Activated CD8-positive, alpha-beta memory T cell treated with anti-CD3 and anti-CD28 coated beads, Interleukin-2, amount 10 ng/mL, durations not matched to agents 7 days and 5 days (primary cell): ENCODE measurements around the gene TPST1. TPM values are rescaled to one million over a fixed set of nuclear protein-coding genes. Genes with fewer than 3 reads are reported as not detected.

Experiments used
- ATAC-seq: fragments of 150-1000 bp; cut with Tn5 transposase; one replicate; pipeline ENCODE4 v1.10.0; 2021; ENCODE audit warnings: moderate library complexity
- CTCF ChIA-PET: fragments of 350-600 bp; sonication (Branson Sonifier 250); formaldehyde crosslinking; loops from one replicate; lab custom pipeline; 2021; ENCODE audit warnings: antibody characterized with exemption; lab: Charles Lee
- DNase-seq: peaks from one replicate; pipeline ENCODE4 v3.0.0-alpha.2; 2020
- H3K27ac Mint-ChIP-seq: one replicate; pipeline ENCODE4 v1.8.0; 2021; ENCODE audit warnings: mild to moderate bottlenecking, mixed read lengths
- H3K27me3 Mint-ChIP-seq: one replicate; pipeline ENCODE4 v1.8.0; 2021; ENCODE audit warnings: mixed read lengths
- H3K36me3 Mint-ChIP-seq: one replicate; pipeline ENCODE4 v1.8.0; 2021; ENCODE audit warnings: mild to moderate bottlenecking, mixed read lengths
- H3K4me1 Mint-ChIP-seq: one replicate; pipeline ENCODE4 v1.8.0; 2021; ENCODE audit warnings: mixed read lengths
- H3K4me3 Mint-ChIP-seq: one replicate; pipeline ENCODE4 v1.8.0; 2021; ENCODE audit warnings: mild to moderate bottlenecking, moderate library complexity, mixed read lengths
- H3K9me3 Mint-ChIP-seq: one replicate; pipeline ENCODE4 v1.8.0; 2022; ENCODE audit warnings: low read depth, mixed read lengths
- total RNA-seq, 2 experiments: library from RNA; stranded (reverse); gene quantifications; one replicate each; pipeline ENCODE4 v1.2.3, GENCODE V29; 2021

TPST1 gene
- total RNA-seq, 2 experiments from 2014 or later, result 0.85 to 1.1 TPM

- CTCF ChIA-PET, result no interaction called here
- Mint-ChIP-seq H3K9me3 (peaks cover 2% of the 10 kb centered on the region), H3K27ac (no peak overlapping the region), H3K4me1 (no peaks in the 10 kb centered on the region), H3K4me3 (no peak overlapping the region), H3K27me3 (peaks cover 7% of the 10 kb centered on the region), H3K36me3 (no peaks in the 10 kb centered on the region)
- ATAC-seq (no peak), DNase-seq (no peak)
Observed at GRCh38 chr7:66236713-66237303, 31.7 kb downstream of the TPST1 start.

GRCh38 chr7:66237906-66238772, 33.0 kb downstream of the TPST1 start:
- H3K9me3 Mint-ChIP-seq, result peaks cover 2% of the 10 kb centered on the region
- no peaks in the 10 kb centered on the region for H3K4me1 Mint-ChIP-seq
- H3K27me3 Mint-ChIP-seq, result peaks cover 7% of the 10 kb centered on the region
- H3K36me3 Mint-ChIP-seq, result no peaks in the 10 kb centered on the region
- ATAC-seq (no peak), DNase-seq (no peak)
- CTCF ChIA-PET, result no interaction called here
- no peak overlapping the region for H3K4me3 Mint-ChIP-seq
- no peak overlapping the region for H3K27ac Mint-ChIP-seq

- no peak for DNase-seq
- no peaks in the 10 kb centered on the region for H3K4me1 Mint-ChIP-seq
- no peak overlapping the region for H3K27ac Mint-ChIP-seq
- no peak overlapping the region for H3K4me3 Mint-ChIP-seq
- H3K27me3 Mint-ChIP-seq, result peaks cover 7% of the 10 kb centered on the region
- no peak for ATAC-seq
- peaks cover 2% of the 10 kb centered on the region for H3K9me3 Mint-ChIP-seq
- CTCF ChIA-PET, result no interaction called here
- H3K36me3 Mint-ChIP-seq, result no peaks in the 10 kb centered on the region
Observed at GRCh38 chr7:66238773-66239466, 33.8 kb downstream of the TPST1 start.

- H3K4me3 Mint-ChIP-seq, result no peak overlapping the region
- H3K9me3 Mint-ChIP-seq, result no peaks in the 10 kb centered on the region
- ATAC-seq (no peak), DNase-seq (no peak)
- no peak overlapping the region for H3K27ac Mint-ChIP-seq
- CTCF ChIA-PET, result no interaction called here
- H3K4me1 Mint-ChIP-seq, result no peaks in the 10 kb centered on the region
- peaks cover 7% of the 10 kb centered on the region for H3K27me3 Mint-ChIP-seq
- no peaks in the 10 kb centered on the region for H3K36me3 Mint-ChIP-seq
Observed at GRCh38 chr7:66239467-66239856, 34.3 kb downstream of the TPST1 start.

- Mint-ChIP-seq H3K36me3 (no peaks in the 10 kb centered on the region), H3K4me3 (no peak overlapping the region), H3K9me3 (no peaks in the 10 kb centered on the region), H3K27ac (no peak overlapping the region), H3K27me3 (no peaks in the 10 kb centered on the region), H3K4me1 (no peaks in the 10 kb centered on the region)
- DNase-seq, result no peak
- CTCF ChIA-PET, result no interaction called here
- ATAC-seq, result no peak
Observed at GRCh38 chr7:66245008-66245407, 39.9 kb downstream of the TPST1 start.

- DNase-seq (no peak), ATAC-seq (no peak)
- H3K27me3 Mint-ChIP-seq, result no peaks in the 10 kb centered on the region
- no peak overlapping the region for H3K4me3 Mint-ChIP-seq
- H3K36me3 Mint-ChIP-seq, result no peaks in the 10 kb centered on the region
- H3K27ac Mint-ChIP-seq, result no peak overlapping the region
- H3K9me3 Mint-ChIP-seq, result no peaks in the 10 kb centered on the region
- CTCF ChIA-PET, result interaction anchor here (0.7 to 1.3 kb wide), 2 partner anchors 20 to 202 kb away, joined by 4 read pairs; no protein-coding TSS in a partner anchor
- no peaks in the 10 kb centered on the region for H3K4me1 Mint-ChIP-seq
Observed at GRCh38 chr7:66246554-66247171, 41.5 kb downstream of the TPST1 start.

- H3K9me3 Mint-ChIP-seq, result no peaks in the 10 kb centered on the region
- no peaks in the 10 kb centered on the region for H3K36me3 Mint-ChIP-seq
- no peaks in the 10 kb centered on the region for H3K27me3 Mint-ChIP-seq
- no peak overlapping the region for H3K4me3 Mint-ChIP-seq
- H3K27ac Mint-ChIP-seq, result no peak overlapping the region
- no peak for ATAC-seq
- CTCF ChIA-PET, result no interaction called here
- H3K4me1 Mint-ChIP-seq, result no peaks in the 10 kb centered on the region
- DNase-seq, result no peak
Observed at GRCh38 chr7:66247380-66248078, 42.4 kb downstream of the TPST1 start.

- Mint-ChIP-seq H3K36me3 (no peaks in the 10 kb centered on the region), H3K9me3 (no peaks in the 10 kb centered on the region), H3K4me1 (no peaks in the 10 kb centered on the region), H3K27me3 (no peaks in the 10 kb centered on the region), H3K27ac (no peak overlapping the region), H3K4me3 (no peak overlapping the region)
- DNase-seq (no peak), ATAC-seq (no peak)
- CTCF ChIA-PET, result interaction anchor here (1.1 kb wide), 1 partner anchor 27 kb away, joined by 4 read pairs; no protein-coding TSS in a partner anchor
Observed at GRCh38 chr7:66250711-66251110, 45.6 kb downstream of the TPST1 start.

GRCh38 chr7:66255534-66256100, 50.5 kb downstream of the TPST1 start:
- CTCF ChIA-PET, result no interaction called here
- DNase-seq (no peak), ATAC-seq (no peak)
- no peaks in the 10 kb centered on the region for H3K36me3 Mint-ChIP-seq
- peaks cover 14% of the 10 kb centered on the region for H3K27me3 Mint-ChIP-seq
- H3K4me1 Mint-ChIP-seq, result no peaks in the 10 kb centered on the region
- H3K9me3 Mint-ChIP-seq, result no peaks in the 10 kb centered on the region
- no peak overlapping the region for H3K27ac Mint-ChIP-seq
- H3K4me3 Mint-ChIP-seq, result no peak overlapping the region

GRCh38 chr7:66256281-66256680, 51.1 kb downstream of the TPST1 start:
- H3K27ac Mint-ChIP-seq, result no peak overlapping the region
- H3K9me3 Mint-ChIP-seq, result no peaks in the 10 kb centered on the region
- H3K4me1 Mint-ChIP-seq, result no peaks in the 10 kb centered on the region
- peaks cover 17% of the 10 kb centered on the region for H3K27me3 Mint-ChIP-seq
- ATAC-seq (no peak), DNase-seq (no peak)
- H3K36me3 Mint-ChIP-seq, result no peaks in the 10 kb centered on the region
- CTCF ChIA-PET, result no interaction called here
- H3K4me3 Mint-ChIP-seq, result no peak overlapping the region

GRCh38 chr7:66257481-66257880, 52.3 kb downstream of the TPST1 start:
- CTCF ChIA-PET, result no interaction called here
- no peak for DNase-seq
- H3K4me1 Mint-ChIP-seq, result no peaks in the 10 kb centered on the region
- H3K27ac Mint-ChIP-seq, result no peak overlapping the region
- H3K9me3 Mint-ChIP-seq, result no peaks in the 10 kb centered on the region
- no peak overlapping the region for H3K4me3 Mint-ChIP-seq
- H3K27me3 Mint-ChIP-seq, result peaks cover 17% of the 10 kb centered on the region
- H3K36me3 Mint-ChIP-seq, result no peaks in the 10 kb centered on the region
- no peak for ATAC-seq

GRCh38 chr7:66258409-66258808, 53.3 kb downstream of the TPST1 start:
- CTCF ChIA-PET, result no interaction called here
- H3K36me3 Mint-ChIP-seq, result no peaks in the 10 kb centered on the region
- H3K27me3 Mint-ChIP-seq, result peaks cover 17% of the 10 kb centered on the region
- H3K4me3 Mint-ChIP-seq, result no peak overlapping the region
- no peak for ATAC-seq
- no peak overlapping the region for H3K27ac Mint-ChIP-seq
- no peak for DNase-seq
- H3K4me1 Mint-ChIP-seq, result no peaks in the 10 kb centered on the region
- H3K9me3 Mint-ChIP-seq, result peaks cover 3% of the 10 kb centered on the region
